Bone marrow (tissue), 2 donors: ENCODE measurements around the gene WNK2.
"Not testable (repeated sequence)": the region's sequence is repeated elsewhere in the genome, so short reads cannot be mapped to it uniquely, and the experiment has no call there.

ENCODE experiments used
- DNase-seq, 2 donors: peaks; one replicate each; lab custom pipeline; 2025; lab: John Stamatoyannopoulos, UW

The WNK2 gene

GRCh38 chr9:93236541-93237206 is 52.7 kb downstream of the WNK2 start:
- DNase-seq, result no peak

GRCh38 chr9:93237540-93237939 is 53.6 kb downstream of the WNK2 start:
- DNase-seq, result no peak

- DNase-seq, result no peak
These were observed 55.3 kb downstream of the WNK2 start for GRCh38 chr9:93238953-93239925.

- DNase-seq, result no peak
These were observed 57.0 kb downstream of the WNK2 start for GRCh38 chr9:93240891-93241334.

- DNase-seq, result no peak
These were observed 59.2 kb downstream of the WNK2 start for GRCh38 chr9:93243112-93243511.

- DNase-seq, result no peak
These were observed 60.2 kb downstream of the WNK2 start for GRCh38 chr9:93244101-93244500.

- DNase-seq, result no peak
These were observed 60.8 kb downstream of the WNK2 start for GRCh38 chr9:93244510-93245436.

- no peak for DNase-seq
These were observed 61.6 kb downstream of the WNK2 start for GRCh38 chr9:93245437-93245970.

GRCh38 chr9:93246111-93246510 is 62.2 kb downstream of the WNK2 start:
- DNase-seq, result no peak

GRCh38 chr9:93246526-93246925 is 62.6 kb downstream of the WNK2 start:
- DNase-seq, result no peak

- DNase-seq, result no peak
These were observed 63.3 kb downstream of the WNK2 start for GRCh38 chr9:93247099-93247865.

- DNase-seq, result no peak
These were observed 64.0 kb downstream of the WNK2 start for GRCh38 chr9:93247892-93248291.

- DNase-seq, result no peak
These were observed 64.6 kb downstream of the WNK2 start for GRCh38 chr9:93248386-93249040.

GRCh38 chr9:93250185-93250584 is 66.2 kb downstream of the WNK2 start:
- DNase-seq, result no peak

- DNase-seq, result not testable (repeated sequence)
These were observed 67.4 kb downstream of the WNK2 start for GRCh38 chr9:93251309-93251708.

- DNase-seq, result no peak
These were observed 68.3 kb downstream of the WNK2 start for GRCh38 chr9:93252116-93252780.

- DNase-seq, result no peak
These were observed 69.0 kb downstream of the WNK2 start for GRCh38 chr9:93252781-93253530.

GRCh38 chr9:93253633-93254032 is 69.7 kb downstream of the WNK2 start:
- DNase-seq, result no peak

- DNase-seq, result no peak
These were observed 70.1 kb downstream of the WNK2 start for GRCh38 chr9:93254061-93254481.
